Coronary artery (tissue), 2 donors: ENCODE data around the gene ERP27.

Source experiments
- DNase-seq: peaks from one replicate; pipeline ENCODE4 v3.0.0-alpha.2; 2017; ENCODE audit warnings: low spot score
- H3K27ac ChIP-seq, 2 donors: fragments of 200-600 bp; sonication (generic); one replicate each; pipeline ENCODE4 v1.5.1; 2016 to 2019
- H3K4me3 ChIP-seq: fragments of 200-600 bp; sonication (generic); 2 replicates; pipeline ENCODE4 v1.5.1; 2016; ENCODE audit warnings: mild to moderate bottlenecking, moderate library complexity
- TF ChIP-seq, protein P1 (sequence below): fragments of 200-600 bp; sonication (generic); IDR thresholded peaks from one replicate; pipeline ENCODE4 v1.5.1; 2019; ENCODE audit warnings: antibody characterized with exemption

ERP27 gene

DNA sequence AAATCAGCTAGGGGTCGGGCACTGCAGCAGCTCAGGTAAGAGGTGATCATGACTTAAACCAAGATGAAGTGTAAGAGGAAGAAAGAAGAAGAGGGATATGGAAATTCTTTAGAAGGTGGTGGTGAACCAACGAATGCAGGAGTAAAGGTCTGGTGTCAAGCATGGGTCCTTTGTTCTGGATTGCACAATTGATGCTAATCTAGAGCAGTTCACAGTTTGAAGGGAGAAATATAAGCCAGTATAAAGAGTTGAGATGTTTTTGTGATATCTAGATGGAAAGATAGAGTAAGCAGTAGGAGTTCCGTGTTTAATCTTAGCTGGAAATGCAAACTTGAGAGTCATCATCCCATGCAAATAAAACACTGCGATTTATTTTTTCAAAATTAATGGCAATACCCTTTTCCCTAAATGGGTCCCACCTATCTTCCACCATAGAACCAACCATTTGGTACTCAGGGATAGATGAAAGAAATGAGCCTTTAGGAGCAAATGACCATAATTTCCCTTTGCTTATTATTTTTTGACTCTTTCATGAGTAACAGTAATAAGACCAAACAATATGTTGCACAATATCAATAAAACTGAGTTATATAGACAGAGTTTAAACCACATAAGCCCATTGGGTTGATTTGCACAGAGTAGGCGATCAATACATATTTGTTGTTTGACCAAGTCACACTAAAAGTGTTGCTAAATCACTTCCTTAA is 37.7 kb downstream of the ERP27 start:
- TF ChIP-seq, protein P1, sequence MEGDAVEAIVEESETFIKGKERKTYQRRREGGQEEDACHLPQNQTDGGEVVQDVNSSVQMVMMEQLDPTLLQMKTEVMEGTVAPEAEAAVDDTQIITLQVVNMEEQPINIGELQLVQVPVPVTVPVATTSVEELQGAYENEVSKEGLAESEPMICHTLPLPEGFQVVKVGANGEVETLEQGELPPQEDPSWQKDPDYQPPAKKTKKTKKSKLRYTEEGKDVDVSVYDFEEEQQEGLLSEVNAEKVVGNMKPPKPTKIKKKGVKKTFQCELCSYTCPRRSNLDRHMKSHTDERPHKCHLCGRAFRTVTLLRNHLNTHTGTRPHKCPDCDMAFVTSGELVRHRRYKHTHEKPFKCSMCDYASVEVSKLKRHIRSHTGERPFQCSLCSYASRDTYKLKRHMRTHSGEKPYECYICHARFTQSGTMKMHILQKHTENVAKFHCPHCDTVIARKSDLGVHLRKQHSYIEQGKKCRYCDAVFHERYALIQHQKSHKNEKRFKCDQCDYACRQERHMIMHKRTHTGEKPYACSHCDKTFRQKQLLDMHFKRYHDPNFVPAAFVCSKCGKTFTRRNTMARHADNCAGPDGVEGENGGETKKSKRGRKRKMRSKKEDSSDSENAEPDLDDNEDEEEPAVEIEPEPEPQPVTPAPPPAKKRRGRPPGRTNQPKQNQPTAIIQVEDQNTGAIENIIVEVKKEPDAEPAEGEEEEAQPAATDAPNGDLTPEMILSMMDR = no peak
- Histone ChIP-seq H3K27ac (peak overlapping the region in 1 of 2 donors; percentile 43), H3K4me3 (no peak overlapping the region)
- DNase-seq = no peak

DNA sequence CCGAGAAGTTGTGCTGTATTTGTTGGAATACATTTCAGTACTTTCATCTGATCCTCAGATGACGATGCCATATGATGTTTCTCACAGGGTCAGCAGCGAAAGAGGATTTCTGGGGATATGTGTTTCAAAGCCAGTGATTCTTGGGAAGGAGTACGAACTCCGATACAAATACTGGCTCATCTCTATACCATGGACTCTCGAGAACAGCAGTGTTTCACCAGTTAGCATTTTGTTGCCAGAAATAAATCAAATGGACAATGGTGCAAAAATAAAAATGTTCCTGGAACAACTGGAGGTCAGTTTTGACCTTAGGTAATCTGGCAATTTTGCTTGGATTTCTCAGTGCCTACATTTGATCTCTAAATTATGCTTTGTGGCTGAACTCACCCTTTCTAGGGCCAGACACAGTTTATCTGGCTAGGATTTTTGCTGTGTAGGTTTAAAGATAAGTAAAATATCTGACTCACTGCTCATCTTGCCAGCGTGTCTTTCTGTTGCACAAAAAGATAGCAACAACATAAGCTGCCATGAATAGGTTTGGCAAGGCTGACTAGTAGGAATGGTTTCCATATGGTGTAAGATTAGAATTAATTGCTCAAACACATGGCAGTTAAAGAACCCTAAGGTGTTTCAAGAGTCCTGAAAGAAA is 41.7 kb downstream of the ERP27 start:
- DNase-seq = no peak
- H3K4me3 ChIP-seq = peak overlapping the region; percentile 31
- TF ChIP-seq, protein P1 = no peak
- H3K27ac ChIP-seq = peak overlapping the region; percentile 28 to 75

DNA sequence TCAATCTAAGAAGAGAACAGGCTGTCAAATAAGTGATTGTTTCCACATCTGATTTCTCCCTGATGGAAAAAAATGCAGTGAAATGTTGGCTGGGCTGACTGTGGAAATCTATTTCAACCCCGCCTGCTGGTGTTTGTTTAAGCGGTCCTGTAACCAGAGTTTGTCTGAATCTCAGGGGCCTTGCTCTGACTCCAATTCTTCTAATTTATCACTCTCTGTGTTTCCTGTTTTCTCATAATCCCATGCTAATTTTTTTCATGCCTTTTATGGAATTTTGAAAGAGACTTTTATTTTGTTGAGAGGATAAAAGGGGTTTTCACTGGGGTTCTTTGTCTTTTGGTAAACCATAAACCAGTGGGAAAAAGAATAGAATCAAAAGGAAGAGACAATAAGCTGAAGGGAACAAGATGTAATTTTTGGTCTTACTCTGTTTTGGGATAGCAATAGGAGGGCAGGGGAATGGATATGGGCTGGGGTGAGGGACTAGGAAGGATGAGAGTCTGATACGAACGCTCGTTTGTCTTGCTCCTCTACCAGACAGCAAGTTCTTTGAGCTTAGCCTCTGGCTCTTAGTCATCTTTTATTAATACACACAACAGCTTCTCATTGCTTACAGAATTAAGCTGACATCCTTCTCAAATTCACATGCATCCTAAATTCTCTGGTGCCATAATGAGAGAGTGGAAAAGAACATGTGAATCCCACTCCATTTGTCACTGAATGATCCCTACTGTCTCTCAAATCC is 44.7 kb downstream of the ERP27 start:
- Histone ChIP-seq H3K27ac (peak overlapping the region; percentile 82 to 88), H3K4me3 (peak overlapping the region; percentile 28)
- no peak for DNase-seq
- TF ChIP-seq, protein P1 = peak; percentile 8

DNA sequence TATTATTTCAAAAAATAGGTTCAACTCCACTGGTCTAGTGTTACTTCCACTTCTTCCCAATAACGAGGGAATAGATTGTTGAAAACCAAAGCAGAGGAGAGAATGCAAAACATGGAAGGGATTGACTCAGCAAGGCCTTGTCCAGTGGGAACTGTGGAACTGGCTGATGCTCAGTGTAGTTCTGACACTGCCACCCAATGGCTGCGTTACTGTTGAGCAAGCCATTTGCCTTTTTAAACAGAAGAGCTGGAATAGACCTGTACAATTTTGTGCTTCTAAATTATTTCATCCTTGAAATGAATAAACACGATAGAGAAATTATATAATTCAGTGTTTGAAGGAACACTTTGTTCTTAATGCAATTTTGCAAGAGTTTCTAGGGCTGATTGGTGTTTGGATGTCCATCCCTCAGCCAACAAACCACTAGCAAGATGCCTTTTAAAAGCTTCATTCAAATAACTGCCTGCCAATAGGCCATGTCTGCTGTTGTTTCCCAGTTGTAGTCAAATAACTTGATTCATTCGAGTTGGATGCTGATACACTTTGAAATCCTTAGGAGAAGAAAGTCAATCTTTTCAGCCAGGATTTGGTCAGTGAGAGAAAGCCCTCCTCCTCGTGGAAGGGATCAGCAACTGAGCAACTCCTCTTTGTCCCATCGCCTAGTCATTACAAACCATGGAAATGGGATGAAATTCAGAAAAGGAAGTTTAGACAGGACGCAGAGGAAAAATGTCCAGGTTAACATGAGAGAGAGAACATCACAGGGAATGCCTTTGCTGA is 45.4 kb downstream of the ERP27 start:
- DNase-seq = no peak

DNA sequence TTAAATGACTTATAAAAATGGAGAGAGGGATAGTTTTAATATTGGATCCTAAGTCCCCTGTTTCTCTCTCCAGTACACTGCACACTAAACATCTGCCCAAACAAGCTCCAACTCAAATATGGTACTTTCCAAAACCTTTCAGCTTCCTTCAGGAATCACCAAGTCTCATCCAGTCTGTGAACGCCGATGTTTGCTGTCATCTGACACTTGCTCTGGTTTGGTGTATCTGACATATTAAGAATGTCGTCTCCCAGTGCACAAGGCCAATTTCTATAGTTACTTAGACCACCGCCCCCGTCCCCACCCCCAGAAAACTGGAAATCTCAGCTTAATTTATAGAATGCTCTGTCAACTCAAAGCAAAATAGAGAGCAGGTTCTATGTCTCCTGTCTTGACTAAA is 47.6 kb downstream of the ERP27 start:
- H3K27ac ChIP-seq = peak overlapping the region; percentile 7 to 55
- TF ChIP-seq, protein P1 = no peak
- no peak for DNase-seq

More for the DNA sequence above, 45.4 kb downstream of the ERP27 start:
- Histone ChIP-seq H3K27ac (peak overlapping the region; percentile 82 to 88), H3K4me3 (peak overlapping the region; percentile 28)
- TF ChIP-seq, protein P1 = no peak

DNA sequence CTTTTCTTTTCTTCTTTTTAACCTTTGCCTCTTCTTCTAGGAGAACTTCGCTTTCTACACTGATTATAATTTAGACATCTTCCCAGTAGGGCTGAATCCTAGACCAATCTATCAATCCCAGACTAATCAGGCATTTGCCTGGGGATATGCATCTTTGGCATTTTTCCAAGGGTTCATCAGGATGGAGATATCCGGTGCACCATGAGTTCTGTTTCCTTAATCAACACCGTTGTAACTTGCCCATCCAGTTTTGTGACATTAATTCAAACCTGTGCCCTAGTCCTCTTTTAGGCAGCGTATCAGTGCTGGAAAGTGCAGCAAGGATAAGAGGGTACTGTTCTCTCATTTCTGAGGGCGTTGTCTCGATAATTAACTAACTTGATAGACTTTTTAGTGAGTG is 52.1 kb downstream of the ERP27 start:
- peak overlapping the region; percentile 61 for H3K4me3 ChIP-seq
- DNase-seq = no peak
- TF ChIP-seq, protein P1 = no peak
- H3K27ac ChIP-seq = peak overlapping the region; percentile 79 to 88

More for the DNA sequence above, 47.6 kb downstream of the ERP27 start:
- H3K4me3 ChIP-seq = no peak overlapping the region
